Middle frontal gyrus (tissue), 1 donor: ENCODE data around the gene PGGT1B.

Source experiments
- DNase-seq: peaks from one replicate; pipeline ENCODE4 v3.0.0-alpha.2; 2015; ENCODE audit warnings: low spot score; ENCODE audit errors: extremely low spot score

Gene PGGT1B

DNA sequence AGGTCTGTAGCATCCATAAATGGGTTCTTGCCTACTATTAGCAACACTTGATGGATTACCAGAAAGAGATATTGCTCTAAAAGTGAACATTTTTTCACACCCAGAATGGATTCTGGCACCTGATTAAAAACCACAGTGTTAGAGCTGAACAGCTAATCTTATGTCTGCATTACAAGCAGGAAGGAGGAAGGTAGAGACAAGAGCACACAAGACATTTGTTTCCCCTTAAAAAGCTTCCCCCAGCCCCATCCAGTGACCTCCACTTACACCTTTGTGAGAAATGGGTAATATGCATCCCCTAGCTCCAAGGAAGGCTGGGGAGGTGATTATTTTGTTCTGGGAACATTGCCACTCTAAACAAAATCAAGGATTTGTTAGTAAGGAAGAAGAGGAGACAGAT, 80.9 kb downstream of the PGGT1B start:
- DNase-seq = no peak

DNA sequence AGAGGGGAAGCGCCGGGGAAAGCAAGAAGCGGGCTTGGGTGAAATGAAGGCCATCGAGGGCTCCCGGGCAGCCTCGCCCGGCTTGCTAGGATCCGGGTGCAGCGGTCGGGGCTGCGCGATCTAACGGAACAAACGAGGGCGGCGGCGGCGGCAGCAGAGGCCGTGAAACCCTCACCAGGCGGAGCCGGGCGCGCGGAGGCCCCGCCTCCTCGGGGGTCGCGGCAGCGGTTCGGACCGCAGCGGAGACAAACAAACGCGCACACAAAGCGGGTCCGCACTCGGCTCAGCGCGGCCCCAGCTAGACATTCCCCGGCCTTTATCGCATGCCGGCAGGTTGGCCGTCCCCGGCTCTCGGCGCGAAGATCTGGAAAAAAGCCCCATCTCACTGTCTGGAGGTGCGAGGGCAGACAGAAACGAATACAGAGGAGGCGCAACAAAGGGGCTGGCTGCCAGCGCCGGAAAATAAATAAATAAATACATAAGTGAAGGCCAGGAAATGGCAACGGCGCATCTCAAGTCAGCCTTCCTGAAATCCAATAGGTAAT, 82.4 kb downstream of the PGGT1B start:
- DNase-seq = no peak

GRCh38 chr5:115179394-115180164, 83.1 kb downstream of the PGGT1B start:
- no peak for DNase-seq

DNA sequence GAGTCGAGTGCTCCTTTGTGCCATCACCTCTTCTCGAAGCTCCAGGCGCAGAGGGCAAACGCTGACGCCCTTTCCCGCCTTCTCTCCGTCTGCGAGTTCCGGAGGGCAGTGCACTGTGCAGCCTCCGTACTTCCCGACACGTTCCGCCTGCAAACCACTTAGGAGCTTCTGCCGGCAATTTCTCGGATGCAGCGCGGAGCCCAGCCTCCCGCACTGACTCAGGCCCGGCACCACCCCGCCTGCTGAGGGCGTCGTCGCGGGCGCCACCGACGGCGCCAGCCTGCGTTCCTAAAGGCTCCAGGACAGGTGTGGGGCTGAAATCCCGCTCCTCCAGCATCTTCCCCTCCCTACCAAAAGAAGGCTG, 83.7 kb downstream of the PGGT1B start:
- DNase-seq = no peak

GRCh38 chr5:115170929-115171510, 91.7 kb downstream of the PGGT1B start:
- no peak for DNase-seq

- no peak for DNase-seq
Measured at GRCh38 chr5:115170134-115170928, 92.3 kb downstream of the PGGT1B start.

- DNase-seq = peak; percentile 73
Measured at GRCh38 chr5:115169487-115170133, 93.1 kb downstream of the PGGT1B start, which contains the start of gene TRIM36. TRIM36 (minus strand) TSS chr5:115169908; CDS start chr5:115169634, 274 bp downstream.

DNA sequence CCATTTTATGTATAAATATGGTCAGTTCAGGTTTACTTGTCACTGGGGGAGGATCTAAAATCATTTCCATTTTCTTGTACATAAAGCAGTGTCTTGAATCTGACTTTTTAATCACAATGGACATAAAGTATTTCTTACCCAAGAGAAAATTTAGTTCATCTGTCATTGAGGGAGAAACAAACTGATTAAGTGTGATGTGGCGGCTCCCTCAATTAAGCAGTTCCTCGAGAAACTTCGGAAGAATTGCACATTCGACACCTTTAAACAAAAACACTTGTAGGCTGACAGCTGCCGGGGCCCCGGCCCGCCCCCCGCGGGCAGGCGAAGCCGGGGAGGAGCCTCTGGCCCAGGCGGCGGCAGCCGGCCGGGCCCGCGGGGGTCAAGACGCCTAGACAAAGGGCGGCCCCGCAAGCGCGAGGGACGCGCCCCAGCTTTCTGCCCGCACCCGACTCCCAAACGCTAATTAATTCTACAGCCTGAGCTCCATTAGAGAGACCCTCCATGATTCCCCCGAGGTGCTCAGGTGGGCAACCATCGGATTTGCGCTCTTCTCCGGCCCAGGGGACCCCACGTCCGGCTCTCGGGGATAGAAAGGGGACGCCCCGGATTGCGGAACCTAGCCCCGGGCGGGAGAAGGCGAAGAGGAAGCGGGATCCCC, 93.7 kb downstream of the PGGT1B start:
- no peak for DNase-seq

DNA sequence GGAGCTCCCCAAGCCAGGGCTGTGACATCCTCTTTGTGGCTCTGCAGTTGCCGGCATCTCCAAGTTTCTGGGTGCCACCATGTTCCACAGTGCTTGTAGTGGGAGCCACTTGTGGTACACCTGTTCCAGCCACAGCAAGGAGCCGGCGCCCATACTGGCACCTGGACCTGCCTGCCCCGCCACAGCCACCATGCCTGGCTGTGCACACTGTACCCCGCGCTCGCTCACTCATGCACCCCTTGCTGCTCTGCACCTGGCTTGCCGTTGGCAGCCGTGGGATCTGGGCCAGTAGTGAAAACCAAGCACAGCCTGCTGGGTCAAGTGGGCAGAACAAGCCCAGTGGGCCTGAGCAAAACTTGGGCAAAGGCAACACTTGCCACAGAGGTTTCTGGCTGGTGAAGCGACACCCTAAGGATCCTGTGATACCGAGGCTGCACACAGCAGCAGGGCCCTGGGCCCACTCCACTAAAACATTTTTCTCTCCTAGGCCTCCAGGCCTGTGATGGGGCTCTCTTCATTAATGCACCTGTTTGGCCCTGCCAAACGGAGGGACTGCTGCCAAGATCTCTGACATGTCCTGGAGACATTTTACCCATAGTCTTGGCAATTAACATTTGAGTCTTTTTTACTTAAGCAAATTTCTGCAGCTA, 95.8 kb downstream of the PGGT1B start:
- no peak for DNase-seq

DNA sequence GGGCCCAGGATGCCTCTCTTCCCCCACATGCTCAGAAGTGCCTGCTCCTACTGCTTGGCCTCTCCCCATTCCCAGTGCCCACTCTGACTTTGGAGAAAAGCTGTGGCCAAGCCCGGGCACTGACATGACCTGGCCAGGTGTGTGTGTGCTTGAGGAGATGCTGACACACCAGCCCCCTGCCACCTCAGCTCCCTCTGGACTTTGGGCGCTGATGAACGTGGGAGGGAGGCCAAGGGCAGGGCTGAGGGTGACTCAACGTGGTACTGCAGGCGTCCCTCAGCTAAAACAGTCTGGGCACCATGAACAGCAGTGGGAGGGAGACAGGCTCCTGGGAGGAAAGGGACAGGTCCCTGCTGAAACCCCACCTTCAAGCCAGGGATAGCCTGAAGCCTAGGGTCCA, 96.9 kb downstream of the PGGT1B start:
- no peak for DNase-seq

GRCh38 chr5:115160975-115161475, 101.7 kb downstream of the PGGT1B start:
- DNase-seq = no peak
